Type B pancreatic cell (in vitro differentiated cells): Measurements from ENCODE around the gene TYROBP. TPM values are rescaled to one million over a fixed set of nuclear protein-coding genes. Genes with fewer than 3 reads are reported as not detected.
A peak's percentile ranks its signal among the peaks of the same experiment; 100 is the strongest.
"Not testable (repeated sequence)": the region's sequence is repeated elsewhere in the genome, so short reads cannot be mapped to it uniquely, and the experiment has no call there.

Experiments used
- DNase-seq: peaks from one replicate; pipeline ENCODE4 v3.0.0; 2021; ENCODE audit warnings: mixed read lengths; ENCODE audit not compliant: unreplicated experiment; ENCODE audit errors: extremely low spot score
- H3K27ac Mint-ChIP-seq: 2 replicates; pipeline ENCODE4 v1.8.0; 2021; ENCODE audit warnings: mild to moderate bottlenecking, mixed read lengths
- H3K27me3 Mint-ChIP-seq: 2 replicates; pipeline ENCODE4 v1.8.0; 2021; ENCODE audit warnings: mixed read lengths
- H3K36me3 Mint-ChIP-seq: 2 replicates; pipeline ENCODE4 v1.8.0; 2021; ENCODE audit warnings: mixed read lengths
- H3K4me1 Mint-ChIP-seq: one replicate; pipeline ENCODE4 v1.8.0; 2021; ENCODE audit warnings: mixed read lengths; ENCODE audit not compliant: unreplicated experiment
- H3K4me3 Mint-ChIP-seq: 2 replicates; pipeline ENCODE4 v1.8.0; 2021; ENCODE audit warnings: mild to moderate bottlenecking, mixed read lengths
- H3K9me3 Mint-ChIP-seq: 2 replicates; pipeline ENCODE4 v1.8.0; 2021; ENCODE audit warnings: mixed read lengths
- CTCF ChIP-seq: fragments of 200-600 bp; sonication (generic); conservative IDR thresholded peaks from 2 replicates; pipeline ENCODE4 v1.5.0; 2021; ENCODE audit warnings: antibody characterized with exemption, mild to moderate bottlenecking
- long read RNA-seq: library from polyadenylated mRNA; unstranded; transcript quantifications from one replicate; pipeline ENCODE4 v2.0.0, GENCODE V29; 2020
- total RNA-seq: library from RNA; stranded (reverse); gene quantifications from 2 replicates; pipeline ENCODE4 v1.2.1, GENCODE V29; 2021; ENCODE audit warnings: low replicate concordance

The TYROBP gene
- not detected in 2 replicates for total RNA-seq
- long read RNA-seq, result 0 reads

- Mint-ChIP-seq H3K27me3 (peaks cover 12% of the 10 kb centered on the region), H3K27ac (no peak within 1 kb of the TSS), H3K4me3 (no peak within 1 kb of the TSS), H3K4me1 (peaks cover 10% of the 10 kb centered on the region), H3K36me3 (no peaks in the 10 kb centered on the region), H3K9me3 (no peaks in the 10 kb centered on the region)
- no peak for DNase-seq
- no peak for TF ChIP-seq CTCF
Measured at GRCh38 chr19:35908010-35908441, at the start of gene TYROBP. Gene TYROBP (minus strand): TSS chr19:35908295. CDS start chr19:35908228, 67 bp downstream.

- not testable (repeated sequence) for H3K27ac Mint-ChIP-seq, DNase-seq, H3K36me3 Mint-ChIP-seq, H3K4me3 Mint-ChIP-seq, H3K4me1 Mint-ChIP-seq, H3K9me3 Mint-ChIP-seq
- peaks cover 54% of the 10 kb centered on the region for H3K27me3 Mint-ChIP-seq
Measured at GRCh38 chr19:35957411-35957810, 49.3 kb upstream of the TYROBP start.

GRCh38 chr19:35955881-35956634 is 48.0 kb upstream of the TYROBP start:
- no peak for TF ChIP-seq CTCF
- Mint-ChIP-seq H3K4me3 (no peak overlapping the region), H3K27ac (no peak overlapping the region), H3K9me3 (peaks cover 4% of the 10 kb centered on the region), H3K36me3 (no peaks in the 10 kb centered on the region), H3K27me3 (peaks cover 45% of the 10 kb centered on the region), H3K4me1 (no peaks in the 10 kb centered on the region)
- no peak for DNase-seq

- Mint-ChIP-seq H3K9me3 (no peaks in the 10 kb centered on the region), H3K27me3 (no peaks in the 10 kb centered on the region), H3K36me3 (peaks cover 1% of the 10 kb centered on the region), H3K4me3 (no peak overlapping the region), H3K27ac (no peak overlapping the region), H3K4me1 (peaks cover 4% of the 10 kb centered on the region)
- DNase-seq, result no peak
- TF ChIP-seq CTCF, result no peak
Measured at GRCh38 chr19:35949131-35949530, 41.0 kb upstream of the TYROBP start.

- Mint-ChIP-seq H3K4me1 (peaks cover 4% of the 10 kb centered on the region), H3K36me3 (peaks cover 13% of the 10 kb centered on the region), H3K27me3 (no peaks in the 10 kb centered on the region), H3K4me3 (no peak overlapping the region), H3K9me3 (no peaks in the 10 kb centered on the region), H3K27ac (peak overlapping the region; percentile 13)
- DNase-seq, result no peak
- no peak for TF ChIP-seq CTCF
Measured at GRCh38 chr19:35946203-35946602, 38.1 kb upstream of the TYROBP start.

GRCh38 chr19:35945121-35945790 is 37.2 kb upstream of the TYROBP start:
- no peak for DNase-seq
- Mint-ChIP-seq H3K4me1 (peaks cover 4% of the 10 kb centered on the region), H3K27me3 (no peaks in the 10 kb centered on the region), H3K27ac (peak overlapping the region; percentile 13), H3K9me3 (no peaks in the 10 kb centered on the region), H3K4me3 (no peak overlapping the region), H3K36me3 (peaks cover 19% of the 10 kb centered on the region)
- no peak for TF ChIP-seq CTCF
